Sigmoid colon (tissue), 7 donors: ENCODE data around the gene RRBP1. TPM values are rescaled to one million over a fixed set of nuclear protein-coding genes. Genes with fewer than 3 reads are reported as not detected.

ENCODE experiments used
- DNase-seq: peaks from one replicate; pipeline ENCODE4 v3.0.0-alpha.2; 2019
- H3K27ac ChIP-seq, 4 donors: fragments of 200-600 bp; sonication (generic); one replicate each; pipeline ENCODE4 v1.5.1; 2016 to 2019; ENCODE audit warnings: mild to moderate bottlenecking in 1 of 4
- H3K27me3 ChIP-seq, 3 donors: fragments of 200-600 bp; sonication (generic); one replicate each; pipeline ENCODE4 v1.5.1; 2019; ENCODE audit warnings: mild to moderate bottlenecking in 1 of 3
- H3K36me3 ChIP-seq, 4 donors: fragments of 200-600 bp; sonication (generic); one replicate each; pipeline ENCODE4 v1.5.1; 2016 to 2019
- H3K4me1 ChIP-seq, 4 donors: fragments of 200-600 bp; sonication (generic); one replicate each; pipeline ENCODE4 v1.5.1; 2017 to 2019
- H3K4me3 ChIP-seq, 4 donors: fragments of 200-600 bp; sonication (generic); one replicate each; pipeline ENCODE4 v1.5.1; 2017 to 2019; ENCODE audit warnings: mild to moderate bottlenecking in 2 of 4, moderate library complexity in 1 of 4
- H3K9me3 ChIP-seq, 4 donors: fragments of 200-600 bp in 3 of 4; sonication (generic) in 3 of 4; one replicate each; pipeline versions ENCODE4 v1.5.1 to v1.6.1; 2013 to 2019
- EP300 ChIP-seq, 4 donors: sonication (generic); formaldehyde crosslinking; IDR thresholded peaks; one replicate each; pipeline ENCODE4 v1.6.1; 2017; ENCODE audit warnings: antibody characterized with exemption in 4 of 4
- POLR2A ChIP-seq, 2 donors: fragments of 450-650 bp; IDR thresholded peaks; one replicate each; pipeline ENCODE4 v1.6.1; 2016; ENCODE audit warnings: antibody characterized with exemption in 2 of 2, mild to moderate bottlenecking in 2 of 2, moderate library complexity in 2 of 2
- POLR2AphosphoS5 ChIP-seq, 4 donors: sonication (generic); formaldehyde crosslinking; IDR thresholded peaks; one replicate each; pipeline ENCODE4 v1.6.1; 2017; ENCODE audit warnings: antibody characterized with exemption in 4 of 4
- WGBS, 2 donors: extraction: QIAGEN DNeasy Blood & Tissue Kit; methylation state at CpG; one replicate each; pipeline ENCODE4 v1.1.7; 2013; 5-methylcytosine and 5-hydroxymethylcytosine counted together
- intact Hi-C: fragments of 100-400 bp; cut with DNase I; formaldehyde crosslinking; loops from one replicate; pipeline ENCODE4 v1.15.1; 2023
- polyA plus RNA-seq, 3 donors: library from polyadenylated mRNA; stranded (reverse); fragments of 200-250 nt; gene quantifications; one replicate each; pipeline ENCODE4 v1.2.3, GENCODE V29; 2013
- total RNA-seq, 4 donors: library from RNA; depleted of rRNA; stranded (reverse); fragments of >200 nt; gene quantifications; one replicate each; pipeline ENCODE4 v1.1.0, GENCODE V29; 2016
- TF ChIP-seq, protein P1 (sequence below), 4 experiments: fragments of 450-650 bp in 3 of 4; fragments of 200-600 bp in 1 of 4; IDR thresholded peaks; one replicate each; pipeline ENCODE4 v1.5.1; 2016 to 2019; ENCODE audit warnings: antibody characterized with exemption in 4 of 4, mild to moderate bottlenecking in 3 of 4, moderate library complexity in 2 of 4
- donor health status: healthy with polysubstance abuse.
- donor health status: Bipolar disorder and iron deficiency.
- donor health status: healthy.

RRBP1 gene
- total and polyA plus RNA-seq, 7 donors, result 24.6 to 245 (median 35.3) TPM

DNA sequence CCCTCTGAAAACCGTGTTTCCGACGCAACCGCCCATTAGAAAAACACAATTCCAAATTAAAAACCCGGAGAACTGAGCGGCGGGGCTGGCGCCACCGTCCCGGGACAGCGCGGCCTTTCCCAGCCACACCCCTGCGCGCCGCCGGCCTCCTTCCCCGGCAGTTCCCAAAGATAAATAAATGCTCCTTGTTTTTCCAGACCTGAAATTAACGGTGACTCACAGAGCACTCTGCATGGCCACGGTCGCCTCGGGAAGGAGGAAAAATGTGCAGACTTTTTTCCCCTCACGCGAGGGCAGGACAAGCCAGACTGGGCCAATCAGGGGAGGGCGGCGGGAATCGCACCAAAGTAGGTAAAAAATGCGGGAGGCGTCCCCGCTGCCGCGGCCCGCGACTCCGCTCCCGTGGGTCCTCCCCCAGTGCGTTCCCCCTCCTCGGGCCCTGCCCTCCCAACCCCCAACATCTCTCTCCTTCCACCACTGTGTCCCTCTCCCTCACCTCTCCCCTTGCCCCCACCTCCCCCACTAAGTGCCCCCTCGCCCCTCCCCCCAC, 113.0 kb downstream of the RRBP1 start:
- H3K4me3 ChIP-seq, result peak overlapping the region; percentile 80 to 100 (median 97)
- 1 to 2% methylated on average over 38 of the region's 38 CpGs for WGBS, 2 donors
- H3K9me3 ChIP-seq, result no peaks in the 10 kb centered on the region
- peaks cover 0 to 12% (median 0%) of the 10 kb centered on the region in 4 donors for H3K36me3 ChIP-seq
- intact Hi-C loops, result no loop called here
- peaks cover 3 to 52% (median 46%) of the 10 kb centered on the region in 4 donors for H3K4me1 ChIP-seq
- peak; percentile 85 to 92 for TF ChIP-seq POLR2A (IDR thresholded peaks at IDR 0.05)
- TF ChIP-seq, protein P1, sequence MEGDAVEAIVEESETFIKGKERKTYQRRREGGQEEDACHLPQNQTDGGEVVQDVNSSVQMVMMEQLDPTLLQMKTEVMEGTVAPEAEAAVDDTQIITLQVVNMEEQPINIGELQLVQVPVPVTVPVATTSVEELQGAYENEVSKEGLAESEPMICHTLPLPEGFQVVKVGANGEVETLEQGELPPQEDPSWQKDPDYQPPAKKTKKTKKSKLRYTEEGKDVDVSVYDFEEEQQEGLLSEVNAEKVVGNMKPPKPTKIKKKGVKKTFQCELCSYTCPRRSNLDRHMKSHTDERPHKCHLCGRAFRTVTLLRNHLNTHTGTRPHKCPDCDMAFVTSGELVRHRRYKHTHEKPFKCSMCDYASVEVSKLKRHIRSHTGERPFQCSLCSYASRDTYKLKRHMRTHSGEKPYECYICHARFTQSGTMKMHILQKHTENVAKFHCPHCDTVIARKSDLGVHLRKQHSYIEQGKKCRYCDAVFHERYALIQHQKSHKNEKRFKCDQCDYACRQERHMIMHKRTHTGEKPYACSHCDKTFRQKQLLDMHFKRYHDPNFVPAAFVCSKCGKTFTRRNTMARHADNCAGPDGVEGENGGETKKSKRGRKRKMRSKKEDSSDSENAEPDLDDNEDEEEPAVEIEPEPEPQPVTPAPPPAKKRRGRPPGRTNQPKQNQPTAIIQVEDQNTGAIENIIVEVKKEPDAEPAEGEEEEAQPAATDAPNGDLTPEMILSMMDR (IDR thresholded peaks at IDR 0.05), result no peak
- TF ChIP-seq POLR2AphosphoS5 (IDR thresholded peaks at IDR 0.05), result peak; percentile 92 to 97 (median 94)
- TF ChIP-seq EP300 (IDR thresholded peaks at IDR 0.05), result peak; percentile 44 to 96 (median 69)
- peak overlapping the region; percentile 99 to 100 (median 100) for H3K27ac ChIP-seq
- H3K27me3 ChIP-seq, result no peaks in the 10 kb centered on the region
- peak; percentile 98 for DNase-seq

GRCh38 chr20:17568045-17568788, 113.8 kb downstream of the RRBP1 start:
- TF ChIP-seq POLR2AphosphoS5 (IDR thresholded peaks at IDR 0.05), result no peak
- no peak for DNase-seq
- Histone ChIP-seq H3K27ac (peak overlapping the region; percentile 99 to 100 (median 100)), H3K4me1 (peaks cover 2 to 47% (median 41%) of the 10 kb centered on the region in 4 donors), H3K4me3 (peak overlapping the region; percentile 80 to 100 (median 97)), H3K9me3 (no peaks in the 10 kb centered on the region), H3K36me3 (peaks cover 0 to 9% (median 0%) of the 10 kb centered on the region in 4 donors), H3K27me3 (no peaks in the 10 kb centered on the region)
- intact Hi-C loops, result no loop called here
- 60 to 76% methylated on average over 6 of the region's 6 CpGs for WGBS, 2 donors

DNA sequence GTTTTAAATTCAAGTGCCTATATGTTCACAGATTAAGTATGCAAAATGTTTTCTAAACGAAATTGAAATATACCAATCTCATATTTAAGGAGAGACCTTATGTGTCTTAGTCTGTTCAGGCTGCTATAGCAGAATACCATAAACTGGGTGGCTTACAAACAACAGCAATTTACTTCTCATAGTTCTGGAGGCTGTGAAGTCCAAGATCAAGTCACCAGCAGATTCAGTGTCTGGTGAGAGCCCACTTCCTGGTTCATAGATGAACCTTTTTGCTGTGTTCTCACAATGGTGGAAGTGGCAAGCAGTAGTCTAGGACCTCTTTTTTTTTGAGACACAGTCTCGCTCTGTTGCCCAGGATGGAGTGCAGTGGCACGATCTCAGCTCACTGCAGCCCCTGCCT, 115.7 kb downstream of the RRBP1 start:
- Histone ChIP-seq H3K27ac (peak overlapping the region; percentile 99 to 100 (median 100)), H3K27me3 (no peaks in the 10 kb centered on the region), H3K9me3 (no peaks in the 10 kb centered on the region), H3K4me1 (peaks cover 0 to 56% (median 52%) of the 10 kb centered on the region in 4 donors), H3K4me3 (no peak overlapping the region), H3K36me3 (no peaks in the 10 kb centered on the region)
- intact Hi-C loops, result no loop called here
- DNase-seq, result no peak
- TF ChIP-seq EP300 (IDR thresholded peaks at IDR 0.05), result no peak
- TF ChIP-seq, protein P1 (IDR thresholded peaks at IDR 0.05), result no peak
- TF ChIP-seq POLR2AphosphoS5 (IDR thresholded peaks at IDR 0.05), result no peak
- no peak for TF ChIP-seq POLR2A (IDR thresholded peaks at IDR 0.05)
- WGBS, 2 donors, result 91% methylated on average over 3 of the region's 3 CpGs

DNA sequence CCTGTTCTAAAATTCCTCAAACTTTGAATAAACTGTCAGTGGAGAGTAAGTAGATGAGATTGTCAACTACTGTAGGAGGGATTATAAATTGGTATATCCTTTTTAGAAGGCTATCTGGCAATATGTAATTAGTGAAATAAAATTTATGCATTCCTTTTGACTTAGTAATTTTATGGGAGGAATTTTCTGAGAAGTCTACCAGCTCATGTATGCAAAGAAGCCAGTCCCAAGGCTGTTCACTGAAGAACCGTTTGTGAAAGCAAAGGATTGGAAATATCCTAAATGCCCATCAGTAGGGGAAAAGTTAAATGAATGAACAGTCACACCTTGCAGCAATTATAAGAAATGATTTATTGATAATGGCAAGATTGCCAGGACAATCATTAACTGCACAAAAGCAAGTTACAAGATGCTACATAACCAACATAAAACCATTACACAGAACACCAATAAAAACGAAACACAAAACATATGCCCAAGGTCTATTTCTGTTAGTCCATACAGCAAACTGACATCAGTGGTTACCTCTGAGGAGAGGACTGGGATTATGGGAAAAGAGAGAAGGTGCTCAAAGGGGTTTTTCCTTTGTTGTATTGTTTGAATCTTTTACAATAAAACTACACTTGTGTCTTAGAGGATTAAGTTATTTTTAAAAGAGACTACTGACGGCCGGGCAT, 116.7 kb downstream of the RRBP1 start:
- Histone ChIP-seq H3K36me3 (no peaks in the 10 kb centered on the region), H3K4me3 (no peak overlapping the region), H3K27me3 (no peaks in the 10 kb centered on the region), H3K27ac (peak overlapping the region; percentile 99 to 100 (median 100)), H3K9me3 (no peaks in the 10 kb centered on the region), H3K4me1 (peaks cover 0 to 66% (median 52%) of the 10 kb centered on the region in 4 donors)
- WGBS, 2 donors, result 24 to 57% methylated on average over 4 of the region's 4 CpGs
- no peak for TF ChIP-seq EP300 (IDR thresholded peaks at IDR 0.05)
- TF ChIP-seq POLR2AphosphoS5 (IDR thresholded peaks at IDR 0.05), result peak in 1 of 4 donors; percentile 19
- TF ChIP-seq, protein P1 (IDR thresholded peaks at IDR 0.05), result no peak
- no peak for TF ChIP-seq POLR2A (IDR thresholded peaks at IDR 0.05)
- no peak for DNase-seq
- intact Hi-C loops, result no loop called here

Other genes starting within 250 kb of the RRBP1 start
- gene BFSP1, start 150.9 kb downstream of the RRBP1 start, total RNA-seq, result 1 to 10 TPM; 1.1 to 3.6 (median 1.5) TPM
- under 1 TPM in 2 of 3 donors, not detected in 1; 0.51 to 0.60 TPM for gene BFSP1, start 150.9 kb downstream of the RRBP1 start, polyA plus RNA-seq
- gene DSTN, start 112.2 kb downstream of the RRBP1 start, total RNA-seq, result 1,000 to 10,000 TPM; 1,872 to 2,237 (median 1,948) TPM
- 100 to 1,000 TPM; 429 to 672 (median 586) TPM for gene DSTN, start 112.2 kb downstream of the RRBP1 start, polyA plus RNA-seq
- gene BANF2, start 17.7 kb upstream of the RRBP1 start, total RNA-seq, result not detected
- not detected for gene BANF2, start 17.7 kb upstream of the RRBP1 start, polyA plus RNA-seq